Left ventricle myocardium inferior (tissue), 1 donor: ENCODE results near the gene BCAR1. TPM values are rescaled to one million over a fixed set of nuclear protein-coding genes. Genes with fewer than 3 reads are reported as not detected.

Experiments used
- DNase-seq: peaks from one replicate; pipeline ENCODE4 v3.0.0-alpha.2; 2020
- H3K27ac ChIP-seq: fragments of 200-600 bp; replicated peaks from 2 replicates; pipeline ENCODE4 v1.8.0; 2021
- H3K27me3 ChIP-seq: fragments of 200-600 bp; 2 replicates; pipeline ENCODE4 v1.8.0; 2021; ENCODE audit warnings: low read depth
- H3K36me3 ChIP-seq: fragments of 200-600 bp; 2 replicates; pipeline ENCODE4 v1.8.0; 2021
- H3K4me1 ChIP-seq: fragments of 200-600 bp; 2 replicates; pipeline ENCODE4 v1.8.0; 2021
- H3K4me3 ChIP-seq: fragments of 200-600 bp; 2 replicates; pipeline ENCODE4 v1.8.0; 2021; ENCODE audit warnings: mild to moderate bottlenecking, moderate library complexity
- H3K9me3 ChIP-seq: fragments of 200-600 bp; replicated peaks from 2 replicates; pipeline ENCODE4 v1.8.0; 2021
- CTCF ChIP-seq: fragments of 200-600 bp; IDR thresholded peaks from 2 replicates; pipeline ENCODE4 v1.8.0; 2021; ENCODE audit warnings: antibody characterized with exemption, mild to moderate bottlenecking, borderline replicate concordance
- intact Hi-C: fragments of 100-400 bp; cut with micrococcal nuclease; formaldehyde crosslinking; loops from one replicate; pipeline ENCODE4 v1.11.0; 2022
- total RNA-seq: library from RNA; stranded (reverse); fragmentation: NEBNext Ultra II Directional; extraction: Animal tissue kit (Norgen Biotek cat#: 25700); gene quantifications from one replicate; pipeline ENCODE4 v1.2.1, GENCODE V29; 2021
- donor health status: DM: no; HTN: yes; CAD: no; lungs with severe emphysema.

BCAR1 gene
- total RNA-seq, 1 donor from 2014 or later, result 82.8 TPM

- Histone ChIP-seq H3K9me3 (no peaks in the 10 kb centered on the region), H3K27me3 (no peaks in the 10 kb centered on the region), H3K4me1 (peaks cover 97% of the 10 kb centered on the region), H3K36me3 (no peaks in the 10 kb centered on the region), H3K4me3 (peak overlapping the region; percentile 97), H3K27ac (peak overlapping the region; percentile 98)
- intact Hi-C loops, result no loop called here
- DNase-seq, result peak; percentile 63
- TF ChIP-seq CTCF, result no peak
Observed at GRCh38 chr16:75250089-75250808, 1.2 kb downstream of the BCAR1 start.

GRCh38 chr16:75249441-75249840, 2.0 kb downstream of the BCAR1 start:
- no peaks in the 10 kb centered on the region for H3K27me3 ChIP-seq
- H3K36me3 ChIP-seq, result no peaks in the 10 kb centered on the region
- H3K4me1 ChIP-seq, result peaks cover 97% of the 10 kb centered on the region
- TF ChIP-seq CTCF, result no peak
- no peaks in the 10 kb centered on the region for H3K9me3 ChIP-seq
- no peak for DNase-seq
- peak overlapping the region; percentile 97 for H3K4me3 ChIP-seq
- intact Hi-C loops, result no loop called here
- peak overlapping the region; percentile 98 for H3K27ac ChIP-seq

- H3K4me3 ChIP-seq, result peak overlapping the region; percentile 97
- no peaks in the 10 kb centered on the region for H3K36me3 ChIP-seq
- no peaks in the 10 kb centered on the region for H3K9me3 ChIP-seq
- no peaks in the 10 kb centered on the region for H3K27me3 ChIP-seq
- H3K27ac ChIP-seq, result peak overlapping the region; percentile 98
- peaks cover 97% of the 10 kb centered on the region for H3K4me1 ChIP-seq
- DNase-seq, result no peak
- no peak for TF ChIP-seq CTCF
- intact Hi-C loops, result no loop called here
Observed at GRCh38 chr16:75248536-75249380, 2.7 kb downstream of the BCAR1 start.

GRCh38 chr16:75248142-75248535, 3.3 kb downstream of the BCAR1 start:
- Histone ChIP-seq H3K9me3 (no peaks in the 10 kb centered on the region), H3K4me1 (peaks cover 97% of the 10 kb centered on the region), H3K27ac (peak overlapping the region; percentile 98), H3K27me3 (no peaks in the 10 kb centered on the region), H3K36me3 (no peaks in the 10 kb centered on the region), H3K4me3 (peak overlapping the region; percentile 97)
- peak; percentile 49 for DNase-seq
- TF ChIP-seq CTCF, result no peak
- intact Hi-C loops, result no loop called here

- Histone ChIP-seq H3K9me3 (no peaks in the 10 kb centered on the region), H3K27ac (peak overlapping the region; percentile 98), H3K4me3 (peak overlapping the region; percentile 97), H3K36me3 (peaks cover 8% of the 10 kb centered on the region), H3K4me1 (peaks cover 97% of the 10 kb centered on the region), H3K27me3 (no peaks in the 10 kb centered on the region)
- TF ChIP-seq CTCF, result no peak
- intact Hi-C loops, result no loop called here
- DNase-seq, result peak; percentile 20
Observed at GRCh38 chr16:75247249-75247648, 4.2 kb downstream of the BCAR1 start.
